GM18867 (cell line): ENCODE measurements around the gene DAP3.
"Not testable (repeated sequence)": the region's sequence is repeated elsewhere in the genome, so short reads cannot be mapped to it uniquely, and the experiment has no call there.

Source experiments
- ATAC-seq: cut with Tn5 transposase; IDR thresholded peaks from one replicate; pipeline ENCODE4 v1.9.1; 2021; ENCODE audit warnings: mild to moderate bottlenecking, moderate library complexity; ENCODE audit not compliant: unreplicated experiment

DAP3 gene

DNA sequence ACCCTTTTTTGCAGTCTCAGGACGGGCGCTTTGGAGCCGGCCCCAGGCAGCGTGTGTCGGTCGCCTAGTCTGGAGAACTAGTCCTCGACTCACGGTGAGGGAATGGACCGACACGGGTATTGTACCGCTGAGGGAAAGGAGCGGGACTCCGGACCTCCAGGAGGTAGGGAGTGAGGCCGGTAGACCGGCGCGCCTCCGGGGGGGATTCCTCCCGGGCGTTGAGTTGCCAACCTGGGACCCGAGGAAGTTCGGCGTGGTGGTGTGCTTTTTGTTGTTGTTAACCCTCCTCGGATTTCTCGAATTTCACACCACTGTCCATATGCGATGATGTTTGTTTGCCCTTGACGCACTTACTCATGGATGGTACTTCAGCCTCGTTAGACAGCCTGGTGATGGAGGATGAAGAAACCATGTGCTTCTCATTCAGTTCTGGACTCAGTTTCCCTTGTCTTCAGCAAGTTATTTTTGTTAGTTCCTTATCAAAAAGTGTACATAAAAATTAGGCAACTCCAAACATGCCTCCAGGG is at the start of gene DAP3:
TSS of gene DAP3 (plus strand) at position 11 of the 527 bp plus-strand sequence. CDS start 20,689 bp downstream, outside the sequence.
- ATAC-seq, result not testable (repeated sequence)

DNA sequence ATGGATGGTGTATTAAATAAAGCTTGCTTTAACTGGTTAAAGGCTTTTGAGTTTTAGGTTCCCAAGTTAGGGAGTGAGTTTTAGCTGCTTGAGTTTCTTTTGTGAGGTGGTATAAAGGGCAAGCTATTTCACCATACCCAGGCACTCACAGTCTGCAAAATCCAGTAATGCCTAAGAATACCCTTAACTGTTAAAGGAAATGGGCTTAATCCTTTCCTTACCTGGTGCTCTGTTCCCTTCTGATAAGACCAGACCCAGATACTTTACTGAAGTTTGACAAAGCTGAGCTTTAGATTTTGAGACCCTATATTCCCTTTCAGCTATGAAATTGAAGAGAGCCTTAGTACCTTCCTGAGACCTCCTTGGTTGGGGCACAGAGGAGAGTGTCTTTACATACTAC is 48.5 kb upstream of the DAP3 start:
- no peak for ATAC-seq

- ATAC-seq, result not testable (repeated sequence)
Observed at GRCh38 chr1:155642559-155643180, 46.2 kb upstream of the DAP3 start.

GRCh38 chr1:155643230-155643629 is 45.7 kb upstream of the DAP3 start:
- no peak for ATAC-seq

- no peak for ATAC-seq
Observed at GRCh38 chr1:155645034-155645598, 43.8 kb upstream of the DAP3 start.

GRCh38 chr1:155645648-155646047 is 43.2 kb upstream of the DAP3 start:
- no peak for ATAC-seq

- ATAC-seq, result no peak
Observed at GRCh38 chr1:155646307-155646706, 42.6 kb upstream of the DAP3 start.

- no peak for ATAC-seq
Observed at GRCh38 chr1:155648207-155649147, 40.4 kb upstream of the DAP3 start.

GRCh38 chr1:155649676-155650075 is 39.2 kb upstream of the DAP3 start:
- no peak for ATAC-seq

DNA sequence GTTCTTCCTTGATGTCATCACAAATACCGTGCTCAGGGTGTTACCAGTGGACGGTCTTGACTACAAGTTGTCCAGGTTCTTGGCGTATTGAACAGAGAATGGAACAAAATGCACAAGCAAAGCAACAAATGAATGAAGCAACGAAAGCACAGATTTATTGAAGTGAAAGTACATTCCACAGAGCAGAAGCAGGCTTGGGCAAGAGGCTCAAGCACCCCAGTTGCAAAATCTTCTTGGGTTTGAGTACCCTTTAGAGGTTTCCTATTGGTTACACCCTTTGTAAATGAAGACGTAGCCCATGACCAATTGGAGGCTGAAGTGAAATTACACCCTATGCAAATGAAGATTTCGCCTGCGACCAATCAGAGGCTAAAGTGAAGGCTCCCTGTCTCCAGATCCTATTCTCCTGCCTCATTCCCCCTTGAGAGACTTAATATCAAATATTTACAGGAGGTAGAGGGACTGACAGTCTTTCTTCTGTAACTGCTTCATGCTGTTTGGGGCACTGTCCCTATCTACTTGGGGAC is 38.6 kb upstream of the DAP3 start:
- ATAC-seq, result no peak

DNA sequence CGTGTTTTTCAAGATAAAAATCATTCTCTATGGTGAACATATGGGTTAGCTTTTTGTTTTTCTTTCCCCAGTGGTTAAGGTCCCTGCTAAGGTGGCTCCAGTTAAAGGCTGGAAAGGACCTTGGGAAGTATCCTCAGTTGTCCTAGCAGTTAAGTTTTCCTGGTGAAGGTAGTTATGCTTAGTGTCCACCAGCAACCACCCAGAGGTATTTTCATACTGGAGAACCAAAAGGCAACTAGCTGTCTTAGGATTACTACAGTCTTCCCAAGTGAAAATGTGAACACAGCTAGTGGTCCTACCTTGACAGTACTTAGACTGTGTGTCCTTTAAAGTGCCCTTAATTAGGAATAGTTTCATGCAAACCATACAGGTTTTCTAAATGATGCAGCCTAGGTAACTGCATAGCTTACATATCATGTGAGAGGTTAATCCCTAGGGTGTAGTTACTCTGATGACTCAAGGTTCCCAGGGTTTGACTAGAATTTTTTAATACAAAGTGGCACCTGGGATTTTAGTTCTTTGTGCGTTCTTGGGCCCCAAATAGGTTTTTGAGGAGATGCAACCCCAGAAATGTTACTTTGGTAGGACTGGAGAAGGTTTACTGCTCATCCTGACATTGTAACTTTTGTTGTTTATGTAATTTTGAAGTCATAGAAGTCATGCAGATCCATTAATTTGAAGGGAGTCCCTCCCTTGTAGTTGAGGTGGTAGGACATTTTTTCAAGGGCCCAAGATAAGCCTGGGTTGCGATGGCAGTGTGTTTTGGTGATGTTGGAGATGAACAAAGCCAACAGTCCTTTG is 36.8 kb upstream of the DAP3 start:
- ATAC-seq, result no peak

DNA sequence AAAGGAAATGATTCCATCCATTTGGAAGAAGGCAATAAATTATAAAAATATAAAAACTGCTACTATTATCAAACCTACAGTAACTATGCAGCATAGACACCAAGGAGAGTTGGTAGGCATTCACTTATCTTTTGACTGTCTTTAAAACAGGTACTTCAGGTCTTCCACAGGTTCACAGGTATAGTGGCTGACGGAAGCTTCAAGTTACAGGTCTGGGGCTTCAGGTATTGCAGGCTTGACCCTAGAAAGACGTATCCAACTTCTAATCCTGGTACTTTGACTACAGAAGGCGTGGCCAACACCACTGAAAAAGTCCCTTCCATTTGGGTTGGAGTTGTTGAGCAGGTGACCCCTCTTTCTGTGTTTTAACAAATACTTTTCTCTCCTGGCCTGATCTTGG is 35.9 kb upstream of the DAP3 start:
- ATAC-seq, result no peak

- no peak for ATAC-seq
Observed at GRCh38 chr1:155657463-155657862, 31.4 kb upstream of the DAP3 start.

GRCh38 chr1:155661239-155661638 is 27.7 kb upstream of the DAP3 start:
- ATAC-seq, result not testable (repeated sequence)

DNA sequence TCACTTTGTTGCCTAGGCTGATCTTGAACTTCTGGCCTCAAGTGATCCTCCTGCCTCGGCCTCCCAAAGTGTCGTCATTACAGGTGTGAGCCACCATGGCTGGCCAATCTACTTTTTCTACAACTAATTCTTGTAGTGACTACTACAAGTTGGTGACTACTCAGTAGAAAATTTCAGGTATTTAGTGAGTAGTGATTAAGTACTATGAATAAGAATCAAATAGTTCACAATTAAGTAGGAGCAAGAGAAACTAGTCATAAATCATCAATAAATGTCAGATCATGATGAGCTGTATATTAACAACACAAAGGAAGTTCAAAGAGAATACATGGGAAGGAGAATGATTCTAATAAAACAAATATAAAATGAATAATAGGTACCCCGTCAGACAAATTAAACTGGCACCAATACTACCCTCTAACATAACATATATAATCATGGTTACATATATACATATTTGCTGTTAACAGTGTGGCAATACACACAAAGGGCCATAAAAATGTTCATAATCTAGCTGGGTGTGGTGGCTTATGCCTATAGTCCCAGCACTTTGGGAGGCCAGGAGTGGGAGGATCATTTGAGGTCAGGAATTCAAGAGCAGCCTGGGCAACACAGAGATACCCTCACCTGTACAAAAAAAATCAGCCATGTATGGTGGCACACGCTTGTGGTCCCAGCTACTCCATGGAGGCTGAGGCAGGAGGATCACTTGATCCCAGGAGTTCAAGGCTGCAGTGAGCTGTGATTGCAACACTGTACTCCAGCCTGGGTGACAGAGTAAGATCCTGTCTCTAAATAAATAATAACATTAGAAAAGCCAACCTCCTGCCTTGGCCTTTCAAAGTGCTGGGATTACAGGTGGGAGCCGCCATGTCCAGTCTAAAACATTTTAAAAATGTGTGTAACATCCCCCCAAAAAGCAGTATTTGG is 19.4 kb upstream of the DAP3 start:
- ATAC-seq, result no peak

- no peak for ATAC-seq
Observed at GRCh38 chr1:155671750-155672149, 17.1 kb upstream of the DAP3 start.

- no peak for ATAC-seq
Observed at GRCh38 chr1:155673003-155673402, 15.9 kb upstream of the DAP3 start.

DNA sequence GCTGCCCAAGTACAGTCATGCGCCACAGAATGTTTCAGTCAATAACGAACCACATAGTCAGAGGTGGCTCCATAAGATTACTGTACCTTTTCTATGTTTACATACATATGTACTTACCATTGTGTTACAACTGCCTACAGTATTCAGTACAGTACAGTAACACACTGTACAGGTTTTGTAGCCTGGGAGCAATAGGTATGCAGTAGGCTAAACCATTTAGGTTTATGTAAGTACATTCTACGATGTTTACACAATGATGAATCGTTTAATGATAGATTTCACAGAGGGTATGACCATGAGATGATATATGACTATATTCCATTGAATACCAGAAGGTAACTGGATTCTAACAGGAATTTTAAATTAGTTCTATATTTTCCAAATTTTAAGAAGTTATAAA is 10.9 kb upstream of the DAP3 start:
- no peak for ATAC-seq

GRCh38 chr1:155678992-155679391 is 9.9 kb upstream of the DAP3 start:
- not testable (repeated sequence) for ATAC-seq
